GM23248 (cell line): Measurements from ENCODE around the gene RRBP1. TPM values are rescaled to one million over a fixed set of nuclear protein-coding genes. Genes with fewer than 3 reads are reported as not detected.

Experiments
- DNase-seq: peaks from one replicate; pipeline ENCODE4 v3.0.0-alpha.2; 2015
- H2AFZ ChIP-seq: fragments of 200-600 bp; sonication (generic); 2 replicates; pipeline ENCODE4 v1.6.1; 2016; ENCODE audit warnings: antibody characterized with exemption
- H3F3A ChIP-seq: fragments of 200-600 bp; sonication (generic); 2 replicates; pipeline ENCODE4 v1.6.1; 2016; ENCODE audit warnings: mild to moderate bottlenecking, antibody characterized with exemption, mixed run types; ENCODE audit not compliant: insufficient read depth
- H3K27ac ChIP-seq: fragments of 200-600 bp; sonication (generic); 2 replicates; pipeline ENCODE4 v1.5.1; 2016; ENCODE audit warnings: mild to moderate bottlenecking
- H3K27me3 ChIP-seq: fragments of 200-600 bp; sonication (generic); replicated peaks from 2 replicates; pipeline ENCODE4 v1.6.1; 2016; ENCODE audit warnings: mild to moderate bottlenecking; ENCODE audit not compliant: insufficient read depth
- H3K36me3 ChIP-seq: fragments of 200-600 bp; sonication (generic); 2 replicates; pipeline ENCODE4 v1.6.1; 2016; ENCODE audit warnings: low read depth, mild to moderate bottlenecking
- H3K4me1 ChIP-seq: fragments of 200-600 bp; sonication (generic); 2 replicates; pipeline ENCODE4 v1.6.1; 2016; ENCODE audit warnings: mild to moderate bottlenecking; ENCODE audit not compliant: insufficient read depth
- H3K4me2 ChIP-seq: fragments of 200-600 bp; sonication (generic); one replicate; pipeline ENCODE4 v1.6.1; 2016; ENCODE audit warnings: mild to moderate bottlenecking; ENCODE audit not compliant: unreplicated experiment
- H3K4me3 ChIP-seq: fragments of 200-600 bp; sonication (generic); 2 replicates; pipeline ENCODE4 v1.5.1; 2016; ENCODE audit warnings: mild to moderate bottlenecking
- H3K79me2 ChIP-seq: fragments of 200-600 bp; sonication (generic); 2 replicates; pipeline ENCODE4 v1.6.1; 2016; ENCODE audit warnings: mild to moderate bottlenecking; ENCODE audit not compliant: insufficient read depth
- H3K9ac ChIP-seq: fragments of 200-600 bp; sonication (generic); 2 replicates; pipeline ENCODE4 v1.6.1; 2016; ENCODE audit warnings: mild to moderate bottlenecking
- H3K9me2 ChIP-seq: fragments of 200-600 bp; sonication (generic); 2 replicates; pipeline ENCODE4 v1.6.1; 2016; ENCODE audit warnings: mixed run types, mild to moderate bottlenecking, moderate library complexity; ENCODE audit not compliant: insufficient read depth
- H3K9me3 ChIP-seq: fragments of 200-600 bp; sonication (generic); one replicate; pipeline ENCODE4 v1.6.1; 2017; ENCODE audit warnings: low read depth
- H4K20me1 ChIP-seq: fragments of 200-600 bp; sonication (generic); 2 replicates; pipeline ENCODE4 v1.6.0; 2016; ENCODE audit not compliant: insufficient read depth
- EZH2 ChIP-seq: fragments of 200-600 bp; sonication (generic); IDR thresholded peaks from 2 replicates; pipeline ENCODE4 v1.6.1; 2018; ENCODE audit warnings: antibody characterized with exemption, mild to moderate bottlenecking; ENCODE audit not compliant: insufficient read depth, poor library complexity, severe bottlenecking
- EZH2phosphoT487 ChIP-seq: fragments of 200-600 bp; sonication (generic); IDR thresholded peaks from 2 replicates; pipeline ENCODE4 v1.6.1; 2018; ENCODE audit warnings: antibody characterized with exemption, moderate library complexity, mild to moderate bottlenecking, low read depth; ENCODE audit not compliant: insufficient read depth
- WGBS, 2 experiments: methylation state at CpG; one replicate each; pipeline ENCODE4 v1.1.6; 2015 to 2017; ENCODE audit warnings: low lambda C conversion rate in 2 of 2, low coverage in 1 of 2; ENCODE audit errors: missing lambda C conversion rate in 2 of 2; 5-methylcytosine and 5-hydroxymethylcytosine counted together
- in situ Hi-C: fragments of 300-500 bp; cut with MboI; formaldehyde crosslinking; loops from 2 replicates; pipeline ENCODE4 v1.15.0; 2020
- polyA plus RNA-seq: library from polyadenylated mRNA; unstranded; fragments of >200 nt; fragmentation: Nextera tagmentation; extraction: Ambion mirVana; gene quantifications from 2 replicates; pipeline ENCODE4 v1.2.1, GENCODE V29; 2016
- total RNA-seq: library from RNA; depleted of rRNA; stranded (reverse); fragments of >200 nt; shearing (Covaris generic); gene quantifications from 2 replicates; pipeline ENCODE4 v1.2.3, GENCODE V29; 2014

RRBP1 gene
- total and polyA plus RNA-seq, 2 experiments from 2014 or later, result 127 to 182 TPM

- Histone ChIP-seq H3K4me2 (peak overlapping the region; percentile 50), H3K4me1 (peaks cover 32% of the 10 kb centered on the region), H3K4me3 (no peak overlapping the region), H3K79me2 (peaks cover 100% of the 10 kb centered on the region), H3K9me2 (no peaks in the 10 kb centered on the region), H3K36me3 (0 out of 2 replicates have a peak, but pooled peaks cover 6% of the 10 kb centered on the region), H3K27me3 (no peaks in the 10 kb centered on the region), H4K20me1 (peaks cover 61% of the 10 kb centered on the region), H3K27ac (no peak overlapping the region), H3K9me3 (no peaks in the 10 kb centered on the region), H3F3A (peaks cover 19% of the 10 kb centered on the region; the same call in 1 of the 2 replicates), H3K9ac (no peak overlapping the region), H2AFZ (no peak overlapping the region)
- no peak for DNase-seq
- WGBS, 2 experiments, result 66 to 76% methylated on average over 1 of the region's 1 CpG
- TF ChIP-seq EZH2phosphoT487 (no peak), EZH2 (no peak)
- in situ Hi-C loops, result no loop called here
These were observed 91.8 kb downstream of the RRBP1 start for GRCh38 chr20:17590245-17590644.

DNA sequence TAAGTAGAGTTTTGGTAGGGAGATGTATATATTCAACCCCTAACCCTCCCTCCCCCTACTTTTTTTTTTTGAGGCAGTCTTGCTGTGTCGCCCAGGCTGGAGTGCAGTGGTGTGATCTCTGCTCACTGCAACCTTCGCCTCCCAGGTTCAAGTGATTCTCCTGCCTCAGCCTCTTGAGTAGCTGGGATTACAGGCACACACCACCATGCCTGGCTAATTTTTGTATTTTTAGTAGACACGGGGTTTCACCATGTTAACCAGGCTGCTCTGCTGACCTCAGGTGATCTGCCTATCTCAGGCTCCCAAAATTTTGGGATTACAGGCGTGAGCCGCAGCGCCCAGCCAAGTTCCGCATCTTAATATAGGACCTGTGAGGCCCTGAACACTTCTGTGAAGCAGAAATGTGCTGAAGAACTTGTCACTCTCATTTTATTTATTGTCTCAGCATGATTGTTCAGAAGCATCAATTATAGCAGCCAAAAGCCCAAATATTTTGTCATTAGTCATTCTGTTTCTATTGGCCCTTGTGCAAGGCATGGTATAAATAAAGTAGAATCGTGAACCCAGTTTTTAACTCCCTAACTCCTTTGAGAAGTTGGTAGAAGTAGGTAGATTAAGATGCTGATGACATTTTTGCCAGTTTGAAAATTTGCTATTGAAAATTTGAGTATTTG lies 92.7 kb downstream of the RRBP1 start:
- no peak overlapping the region for H3K9ac ChIP-seq
- no peak overlapping the region for H3K4me3 ChIP-seq
- no peak overlapping the region for H2AFZ ChIP-seq
- peaks cover 100% of the 10 kb centered on the region for H3K79me2 ChIP-seq
- no peaks in the 10 kb centered on the region for H3K9me3 ChIP-seq
- in situ Hi-C loops, result no loop called here
- no peaks in the 10 kb centered on the region for H3K9me2 ChIP-seq
- peaks cover 61% of the 10 kb centered on the region for H4K20me1 ChIP-seq
- no peaks in the 10 kb centered on the region for H3K27me3 ChIP-seq
- DNase-seq, result peak; percentile 66
- peaks cover 9% of the 10 kb centered on the region; the same call in 1 of the 2 replicates for H3F3A ChIP-seq
- peaks cover 14% of the 10 kb centered on the region; the same call in 1 of the 2 replicates for H3K36me3 ChIP-seq
- peaks cover 23% of the 10 kb centered on the region for H3K4me1 ChIP-seq
- no peak for TF ChIP-seq EZH2phosphoT487
- TF ChIP-seq EZH2, result no peak
- WGBS, 2 experiments, result 43 to 55% methylated on average over 8 of the region's 8 CpGs
- no peak overlapping the region for H3K27ac ChIP-seq
- H3K4me2 ChIP-seq, result peak overlapping the region; percentile 50

- H3K79me2 ChIP-seq, result peaks cover 100% of the 10 kb centered on the region
- H3K27ac ChIP-seq, result no peak overlapping the region
- TF ChIP-seq EZH2phosphoT487 (no peak), EZH2 (no peak)
- WGBS, 2 experiments, result 66 to 75% methylated on average over 3 of the region's 3 CpGs
- H3K4me3 ChIP-seq, result no peak overlapping the region
- in situ Hi-C loops, result no loop called here
- H3K36me3 ChIP-seq, result peaks cover 12% of the 10 kb centered on the region; the same call in 1 of the 2 replicates
- H3K4me1 ChIP-seq, result peaks cover 19% of the 10 kb centered on the region
- H3K4me2 ChIP-seq, result no peak overlapping the region
- no peak for DNase-seq
- no peak overlapping the region for H3K9ac ChIP-seq
- H3F3A ChIP-seq, result 0 out of 2 replicates have a peak, but pooled peaks cover 6% of the 10 kb centered on the region
- no peaks in the 10 kb centered on the region for H3K9me3 ChIP-seq
- peaks cover 54% of the 10 kb centered on the region for H4K20me1 ChIP-seq
- H3K27me3 ChIP-seq, result no peaks in the 10 kb centered on the region
- no peaks in the 10 kb centered on the region for H3K9me2 ChIP-seq
- H2AFZ ChIP-seq, result no peak overlapping the region
These were observed 94.2 kb downstream of the RRBP1 start for GRCh38 chr20:17587824-17588223.

DNA sequence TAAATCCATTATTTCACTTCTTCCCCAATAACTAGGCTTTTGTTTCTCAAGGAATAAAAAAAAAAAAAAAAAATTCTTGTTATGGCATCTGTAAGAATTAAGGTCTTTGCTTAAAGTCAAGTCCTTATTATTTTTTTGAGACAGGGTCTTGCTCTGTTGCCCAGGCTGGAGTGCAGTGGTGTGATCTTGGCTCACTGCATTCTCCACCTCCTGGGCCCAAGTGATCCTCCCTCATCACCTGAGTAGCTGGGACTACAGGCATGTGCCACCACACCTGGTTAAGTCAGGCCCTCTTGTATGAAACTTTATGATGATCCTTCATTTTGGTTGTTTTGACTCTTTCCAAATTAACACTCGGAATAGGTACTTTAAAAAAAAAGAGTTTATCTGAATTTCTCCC lies 94.9 kb downstream of the RRBP1 start:
- peaks cover 12% of the 10 kb centered on the region; the same call in 1 of the 2 replicates for H3K36me3 ChIP-seq
- no peak overlapping the region for H2AFZ ChIP-seq
- H3K27me3 ChIP-seq, result no peaks in the 10 kb centered on the region
- 0 out of 2 replicates have a peak, but pooled peaks cover 11% of the 10 kb centered on the region for H3F3A ChIP-seq
- H3K79me2 ChIP-seq, result peaks cover 100% of the 10 kb centered on the region
- TF ChIP-seq EZH2phosphoT487 (no peak), EZH2 (no peak)
- 95 to 100% methylated on average over 1 of the region's 1 CpG for WGBS, 2 experiments
- no peaks in the 10 kb centered on the region for H3K9me3 ChIP-seq
- H3K27ac ChIP-seq, result no peak overlapping the region
- H4K20me1 ChIP-seq, result peaks cover 60% of the 10 kb centered on the region
- no peak overlapping the region for H3K4me2 ChIP-seq
- peaks cover 19% of the 10 kb centered on the region for H3K4me1 ChIP-seq
- no peak for DNase-seq
- no peak overlapping the region for H3K4me3 ChIP-seq
- H3K9me2 ChIP-seq, result no peaks in the 10 kb centered on the region
- H3K9ac ChIP-seq, result no peak overlapping the region
- in situ Hi-C loops, result no loop called here
